DND-41 (cell line): ENCODE measurements around the gene LYL1.

Experiments
- ATAC-seq: fragments of 200-7000 bp; cut with Tn5 transposase; 3 replicates; pipeline ENCODE4 v1.9.1; 2021; ENCODE audit warnings: low read depth; ENCODE audit not compliant: insufficient read depth
- DNase-seq: peaks from one replicate; pipeline ENCODE4 v3.0.0-alpha.2; 2020
- H2AFZ ChIP-seq: 2 replicates; pipeline ENCODE4 v1.6.0; 2012; ENCODE audit warnings: low read depth, low read length
- H3K27ac ChIP-seq: 2 replicates; pipeline ENCODE4 v1.5.1; 2012; ENCODE audit warnings: low read length, inconsistent platforms
- H3K27me3 ChIP-seq: fragments of 200-600 bp; sonication (generic); 2 replicates; pipeline ENCODE4 v1.6.0; 2012; ENCODE audit warnings: low read length, mild to moderate bottlenecking, inconsistent platforms; ENCODE audit not compliant: insufficient read depth, poor library complexity
- H3K36me3 ChIP-seq: 2 replicates; pipeline ENCODE4 v1.5.1; 2012; ENCODE audit warnings: low read length, inconsistent platforms; ENCODE audit not compliant: insufficient read depth
- H3K4me1 ChIP-seq: 2 replicates; pipeline ENCODE4 v1.5.1; 2012; ENCODE audit warnings: mild to moderate bottlenecking, low read length; ENCODE audit not compliant: insufficient read depth
- H3K4me2 ChIP-seq: 2 replicates; pipeline ENCODE4 v1.6.0; 2012; ENCODE audit warnings: mild to moderate bottlenecking, moderate library complexity, low read length, inconsistent platforms; ENCODE audit not compliant: insufficient read depth
- H3K4me3 ChIP-seq, 2 experiments: fragments of 200-600 bp in 1 of 2; shearing (Covaris generic) in 1 of 2; 2 replicates each; pipeline ENCODE4 v1.5.1; 2012 to 2016; ENCODE audit warnings: inconsistent platforms in 2 of 2, low read length in 2 of 2, mild to moderate bottlenecking in 2 of 2, low read depth in 1 of 2, moderate library complexity in 1 of 2
- H3K79me2 ChIP-seq: 2 replicates; pipeline ENCODE4 v1.6.0; 2012; ENCODE audit warnings: low read length, inconsistent platforms; ENCODE audit not compliant: insufficient read depth
- H3K9ac ChIP-seq: 2 replicates; pipeline ENCODE4 v1.6.0; 2012; ENCODE audit warnings: low read depth, mild to moderate bottlenecking, inconsistent platforms, low read length, moderate library complexity
- H3K9me3 ChIP-seq: 2 replicates; pipeline ENCODE4 v1.5.1; 2012; ENCODE audit warnings: low read length, moderate library complexity, mild to moderate bottlenecking, inconsistent platforms; ENCODE audit not compliant: insufficient read depth, severe bottlenecking
- H4K20me1 ChIP-seq: 2 replicates; pipeline ENCODE4 v1.6.0; 2012; ENCODE audit warnings: low read length; ENCODE audit not compliant: insufficient read depth
- EZH2 ChIP-seq: IDR thresholded peaks from 3 replicates; pipeline ENCODE4 v1.6.1; 2012; ENCODE audit warnings: borderline replicate concordance, low read depth, mild to moderate bottlenecking, moderate library complexity, low read length, inconsistent platforms; ENCODE audit not compliant: severe bottlenecking
- TF ChIP-seq, protein P1 (sequence below): IDR thresholded peaks from 2 replicates; pipeline ENCODE4 v1.5.1; 2012; ENCODE audit warnings: borderline replicate concordance, low read length, moderate library complexity, mild to moderate bottlenecking; ENCODE audit not compliant: poor library complexity, severe bottlenecking; ENCODE audit errors: extremely low read depth

Gene LYL1

GRCh38 chr19:13082192-13083007, 20.3 kb downstream of the LYL1 start:
- Histone ChIP-seq H3K79me2 (no peaks in the 10 kb centered on the region), H3K27me3 (no peaks in the 10 kb centered on the region), H3K27ac (no peak overlapping the region), H3K36me3 (no peaks in the 10 kb centered on the region), H3K9me3 (no peaks in the 10 kb centered on the region), H3K4me2 (no peak overlapping the region), H2AFZ (no peak overlapping the region), H3K4me1 (no peaks in the 10 kb centered on the region), H3K9ac (no peak overlapping the region), H3K4me3 (no peak overlapping the region), H4K20me1 (no peaks in the 10 kb centered on the region)
- ATAC-seq (no peak), DNase-seq (no peak)
- TF ChIP-seq EZH2, result no peak
- TF ChIP-seq, protein P1, sequence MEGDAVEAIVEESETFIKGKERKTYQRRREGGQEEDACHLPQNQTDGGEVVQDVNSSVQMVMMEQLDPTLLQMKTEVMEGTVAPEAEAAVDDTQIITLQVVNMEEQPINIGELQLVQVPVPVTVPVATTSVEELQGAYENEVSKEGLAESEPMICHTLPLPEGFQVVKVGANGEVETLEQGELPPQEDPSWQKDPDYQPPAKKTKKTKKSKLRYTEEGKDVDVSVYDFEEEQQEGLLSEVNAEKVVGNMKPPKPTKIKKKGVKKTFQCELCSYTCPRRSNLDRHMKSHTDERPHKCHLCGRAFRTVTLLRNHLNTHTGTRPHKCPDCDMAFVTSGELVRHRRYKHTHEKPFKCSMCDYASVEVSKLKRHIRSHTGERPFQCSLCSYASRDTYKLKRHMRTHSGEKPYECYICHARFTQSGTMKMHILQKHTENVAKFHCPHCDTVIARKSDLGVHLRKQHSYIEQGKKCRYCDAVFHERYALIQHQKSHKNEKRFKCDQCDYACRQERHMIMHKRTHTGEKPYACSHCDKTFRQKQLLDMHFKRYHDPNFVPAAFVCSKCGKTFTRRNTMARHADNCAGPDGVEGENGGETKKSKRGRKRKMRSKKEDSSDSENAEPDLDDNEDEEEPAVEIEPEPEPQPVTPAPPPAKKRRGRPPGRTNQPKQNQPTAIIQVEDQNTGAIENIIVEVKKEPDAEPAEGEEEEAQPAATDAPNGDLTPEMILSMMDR, result no peak

DNA sequence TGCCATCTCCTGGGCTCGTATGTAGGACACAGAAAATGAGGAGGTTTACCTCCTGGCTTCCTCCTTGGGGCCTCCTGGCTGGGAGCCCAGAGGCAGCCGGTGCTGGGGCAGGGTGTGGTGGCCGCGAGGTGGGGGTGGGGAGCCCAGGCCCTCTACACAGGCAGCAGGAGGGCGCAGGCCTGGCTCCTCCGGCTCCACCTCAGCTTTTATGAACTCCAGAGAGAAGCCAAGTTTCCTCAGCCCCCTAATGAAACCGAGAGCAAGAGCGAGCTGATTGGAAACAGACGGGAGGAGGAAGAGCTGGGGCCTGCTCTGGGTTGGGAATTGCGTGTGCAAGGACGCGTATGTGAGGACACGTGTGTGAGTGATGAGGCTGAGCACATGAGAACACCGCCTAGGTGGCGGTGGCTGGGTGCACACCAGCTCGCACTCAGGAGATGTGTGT, 23.1 kb downstream of the LYL1 start:
- TF ChIP-seq, protein P1, result no peak
- TF ChIP-seq EZH2, result no peak

DNA sequence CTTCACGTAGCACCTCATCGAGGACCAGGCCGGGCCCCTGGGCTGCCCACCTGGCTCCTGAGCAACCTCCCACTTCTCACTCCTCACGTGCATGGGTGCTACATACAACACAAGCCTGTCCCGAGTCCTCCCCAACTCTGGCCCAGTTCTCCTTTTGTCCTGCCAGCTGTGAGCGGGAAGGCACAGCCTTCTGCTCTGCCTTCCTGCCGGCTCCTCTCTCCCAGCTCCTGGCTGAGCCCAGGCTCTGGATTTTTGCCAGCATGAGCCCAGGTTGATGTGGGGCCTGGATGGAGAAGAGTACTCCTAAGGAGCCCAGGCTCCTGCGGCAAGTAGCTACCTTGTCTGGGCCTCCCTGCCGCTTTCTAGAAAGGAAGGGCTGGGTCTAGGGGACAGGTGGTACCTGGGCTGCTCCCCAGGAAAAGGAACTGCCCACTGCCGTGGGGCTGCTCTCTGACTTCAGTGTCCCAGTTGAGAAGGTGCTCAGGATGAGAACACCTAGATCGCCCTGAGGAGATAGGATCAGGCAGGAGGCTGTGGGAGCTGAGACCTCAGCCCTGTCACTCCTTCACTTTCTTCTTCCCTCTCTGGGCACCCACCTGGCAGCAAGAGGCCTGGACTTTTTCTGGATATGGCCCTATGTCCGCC, 23.6 kb downstream of the LYL1 start:
- Histone ChIP-seq H3K27ac (no peak overlapping the region), H2AFZ (no peak overlapping the region)

More for the DNA sequence above, 23.1 kb downstream of the LYL1 start:
- H3K4me1 ChIP-seq, result no peaks in the 10 kb centered on the region
- H2AFZ ChIP-seq, result no peak overlapping the region
- no peak for ATAC-seq
- no peaks in the 10 kb centered on the region for H4K20me1 ChIP-seq
- no peak overlapping the region for H3K4me3 ChIP-seq
- no peaks in the 10 kb centered on the region for H3K36me3 ChIP-seq
- H3K9me3 ChIP-seq, result no peaks in the 10 kb centered on the region
- H3K9ac ChIP-seq, result no peak overlapping the region
- H3K79me2 ChIP-seq, result no peaks in the 10 kb centered on the region
- no peak for DNase-seq
- H3K27me3 ChIP-seq, result no peaks in the 10 kb centered on the region
- no peak overlapping the region for H3K27ac ChIP-seq
- H3K4me2 ChIP-seq, result no peak overlapping the region

More for the DNA sequence above, 23.6 kb downstream of the LYL1 start:
- H3K36me3 ChIP-seq, result no peaks in the 10 kb centered on the region
- ATAC-seq (no peak), DNase-seq (no peak)
- H3K79me2 ChIP-seq, result no peaks in the 10 kb centered on the region
- no peaks in the 10 kb centered on the region for H3K27me3 ChIP-seq
- H3K4me3 ChIP-seq, result no peak overlapping the region
- no peak overlapping the region for H3K4me2 ChIP-seq
- H3K9me3 ChIP-seq, result no peaks in the 10 kb centered on the region
- no peaks in the 10 kb centered on the region for H4K20me1 ChIP-seq
- H3K4me1 ChIP-seq, result no peaks in the 10 kb centered on the region
- TF ChIP-seq, protein P1, result no peak
- no peak for TF ChIP-seq EZH2
- H3K9ac ChIP-seq, result no peak overlapping the region
